ENCODE measurements around the gene NWD2. TPM values are rescaled to one million over a fixed set of nuclear protein-coding genes. Genes with fewer than 3 reads are reported as not detected.

The NWD2 gene
- total RNA-seq, 1 donor from 2014 or later, result not detected

DNA sequence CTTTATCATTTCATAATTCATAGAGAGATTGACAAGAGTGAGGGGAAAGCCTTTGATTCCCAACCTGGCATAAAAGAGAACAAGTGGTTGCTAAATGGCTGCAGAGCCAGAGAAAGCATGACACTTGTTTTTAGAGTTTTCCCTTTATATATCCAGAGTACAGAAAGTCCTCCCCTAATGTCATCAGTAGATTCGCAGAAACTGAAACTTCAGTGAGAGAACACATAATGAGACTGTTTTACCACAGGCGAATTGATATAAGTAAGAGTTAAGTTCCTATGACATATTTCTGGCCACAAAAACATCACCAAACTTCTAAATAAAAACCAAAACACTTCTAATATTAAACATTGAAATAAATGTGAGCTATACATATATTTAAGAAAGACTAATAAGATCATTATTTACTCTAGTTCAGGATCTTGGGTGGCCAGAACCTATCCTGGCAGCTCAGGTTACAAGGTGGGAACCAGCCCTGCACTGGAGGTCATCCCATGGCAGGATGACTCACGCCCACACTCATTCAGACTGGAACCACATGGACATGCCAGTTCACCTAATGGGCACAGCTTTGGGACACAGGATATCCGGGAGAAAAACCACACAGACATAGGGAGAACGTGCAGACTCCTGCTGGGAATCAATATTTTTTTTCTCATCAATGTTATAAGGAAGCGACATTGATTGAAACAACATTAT, 35.5 kb downstream of the NWD2 start:
- H3K4me3 ChIP-seq (ENCODE audit: low read depth, low read length), result no peak overlapping the region
- DNase-seq (ENCODE audit: low read depth), result no peak
- no peak for TF ChIP-seq CTCF (conservative IDR thresholded peaks at IDR 0.05; ENCODE audit: low read depth, low read length)

- no peak for TF ChIP-seq CTCF (conservative IDR thresholded peaks at IDR 0.05; ENCODE audit: low read depth, low read length)
- no peak for DNase-seq (ENCODE audit: low read depth)
- H3K4me3 ChIP-seq (ENCODE audit: low read depth, low read length), result no peak overlapping the region
Measured at GRCh38 chr4:37299468-37299867, 54.9 kb downstream of the NWD2 start.

DNA sequence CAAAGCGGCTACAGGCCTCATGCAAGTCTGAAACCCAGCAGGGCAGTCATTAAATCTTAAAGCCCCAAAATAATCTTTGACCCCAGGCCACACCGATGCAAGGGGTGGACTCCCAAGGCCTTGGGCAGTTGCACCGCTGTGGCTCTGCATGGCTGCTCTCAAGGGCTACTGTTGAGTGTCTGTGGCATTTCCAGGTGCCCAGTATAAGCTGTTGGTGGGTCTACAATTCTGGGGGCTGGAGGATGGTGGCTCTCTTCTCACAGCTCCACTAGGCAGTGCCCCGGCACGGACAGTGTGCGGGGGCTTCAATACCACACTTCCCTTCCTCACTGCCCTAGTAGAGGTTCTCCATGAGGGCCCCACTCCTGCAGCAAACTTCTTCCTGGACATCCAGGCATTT, 60.1 kb downstream of the NWD2 start:
- H3K4me3 ChIP-seq (ENCODE audit: low read depth, low read length), result no peak overlapping the region
- no peak for TF ChIP-seq CTCF (conservative IDR thresholded peaks at IDR 0.05; ENCODE audit: low read depth, low read length)
- no peak for DNase-seq (ENCODE audit: low read depth)

- H3K4me3 ChIP-seq (ENCODE audit: low read depth, low read length), result no peak overlapping the region
- no peak for TF ChIP-seq CTCF (conservative IDR thresholded peaks at IDR 0.05; ENCODE audit: low read depth, low read length)
- DNase-seq (ENCODE audit: low read depth), result no peak
Measured at GRCh38 chr4:37305984-37306383, 61.4 kb downstream of the NWD2 start.

- no peak for TF ChIP-seq CTCF (conservative IDR thresholded peaks at IDR 0.05; ENCODE audit: low read depth, low read length)
- H3K4me3 ChIP-seq (ENCODE audit: low read depth, low read length), result no peak overlapping the region
- no peak for DNase-seq (ENCODE audit: low read depth)
Measured at GRCh38 chr4:37317104-37317643, 72.6 kb downstream of the NWD2 start.

DNA sequence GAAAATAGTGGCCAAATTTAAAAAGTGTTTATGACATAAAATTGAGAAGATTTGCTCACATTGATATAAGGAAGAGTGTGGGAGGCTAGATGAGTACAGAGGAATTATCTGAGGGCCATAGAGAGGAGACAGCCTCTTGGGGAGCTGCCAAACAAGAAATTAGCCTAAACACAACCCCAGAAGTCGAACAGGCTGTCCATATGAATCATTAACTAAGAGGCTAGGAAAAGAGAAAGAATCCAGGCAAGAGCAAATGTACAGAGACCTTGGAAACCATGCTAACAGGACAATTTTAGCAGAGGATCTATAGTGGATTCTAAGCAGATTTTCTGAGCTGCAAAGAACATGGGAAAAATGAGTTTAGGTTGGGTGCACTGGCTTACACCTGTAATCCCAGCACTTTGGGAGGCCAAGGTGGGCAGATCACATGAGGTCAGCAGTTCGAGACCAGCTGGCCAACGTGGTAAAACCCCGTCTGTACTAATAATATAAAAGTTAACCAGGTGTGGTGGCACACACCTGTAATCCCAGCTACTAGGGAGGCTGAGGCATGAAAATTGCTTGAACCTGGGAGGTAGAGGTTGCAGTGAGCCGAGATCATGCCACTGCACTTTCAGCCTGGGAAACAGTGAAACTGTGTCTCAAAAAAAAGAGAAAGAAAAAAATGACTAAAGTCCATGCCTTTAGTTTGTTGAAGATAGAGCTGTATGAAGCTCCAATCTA, 76.1 kb downstream of the NWD2 start:
- no peak for TF ChIP-seq CTCF (conservative IDR thresholded peaks at IDR 0.05; ENCODE audit: low read depth, low read length)
- no peak overlapping the region for H3K4me3 ChIP-seq (ENCODE audit: low read depth, low read length)
- no peak for DNase-seq (ENCODE audit: low read depth)

Data from epithelial cell of proximal tubule (primary cell).